ENCODE results near the gene SH3RF3.

The SH3RF3 gene

DNA sequence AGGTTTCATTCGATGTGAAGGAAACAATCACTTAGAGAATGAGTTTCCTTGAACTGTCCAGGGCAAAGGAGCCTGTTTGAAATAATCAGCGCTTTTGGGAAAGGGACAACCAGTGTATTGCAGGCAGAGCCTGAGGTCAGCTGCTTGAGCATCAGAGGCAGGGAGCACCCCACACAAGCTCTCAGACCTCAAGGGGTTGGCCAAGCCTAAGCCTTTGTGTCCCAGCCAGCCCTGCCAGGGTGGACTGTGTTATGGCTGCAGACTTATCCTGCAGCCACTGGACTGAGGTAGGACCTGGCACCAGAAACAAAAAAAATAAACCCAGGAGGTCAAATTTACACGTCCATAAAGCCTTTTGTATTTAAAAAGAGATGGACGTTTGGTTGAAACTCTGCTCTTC, 256.5 kb downstream of the SH3RF3 start:
- DNase-seq: no peak

DNA sequence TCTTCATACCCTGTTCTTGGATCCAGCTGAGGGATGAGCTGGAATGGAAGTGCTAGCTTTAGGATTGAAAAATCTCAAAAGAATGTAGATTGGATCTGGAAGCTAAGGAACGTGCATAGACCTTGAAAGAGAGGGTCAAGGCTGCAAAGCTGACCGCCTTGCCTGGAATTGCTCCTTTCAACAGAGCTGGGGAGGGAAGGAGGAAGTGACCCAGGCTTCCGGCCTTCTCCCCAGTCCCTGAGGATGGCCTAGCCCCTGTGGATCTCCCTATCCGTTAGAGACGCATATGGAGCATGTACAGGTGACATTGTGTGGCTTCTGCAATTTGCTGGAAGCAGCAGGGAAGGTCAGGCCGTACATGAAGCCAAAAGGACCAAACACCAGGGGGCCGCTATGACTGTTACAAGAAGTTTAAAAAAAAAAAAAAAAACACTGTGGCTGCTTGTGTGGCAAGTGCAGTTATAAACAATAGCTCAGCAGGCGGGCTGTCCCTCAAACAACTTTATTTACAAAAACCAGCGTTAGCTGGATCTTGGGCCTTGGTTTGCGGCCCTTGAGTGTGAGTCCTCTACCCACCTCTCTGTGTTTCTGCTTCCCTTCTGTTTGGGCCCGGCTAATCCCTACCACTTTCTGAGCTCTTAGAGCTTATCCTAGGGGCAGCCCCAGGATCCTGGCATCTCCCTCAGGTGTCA, 257.1 kb downstream of the SH3RF3 start:
- DNase-seq: no peak

DNA sequence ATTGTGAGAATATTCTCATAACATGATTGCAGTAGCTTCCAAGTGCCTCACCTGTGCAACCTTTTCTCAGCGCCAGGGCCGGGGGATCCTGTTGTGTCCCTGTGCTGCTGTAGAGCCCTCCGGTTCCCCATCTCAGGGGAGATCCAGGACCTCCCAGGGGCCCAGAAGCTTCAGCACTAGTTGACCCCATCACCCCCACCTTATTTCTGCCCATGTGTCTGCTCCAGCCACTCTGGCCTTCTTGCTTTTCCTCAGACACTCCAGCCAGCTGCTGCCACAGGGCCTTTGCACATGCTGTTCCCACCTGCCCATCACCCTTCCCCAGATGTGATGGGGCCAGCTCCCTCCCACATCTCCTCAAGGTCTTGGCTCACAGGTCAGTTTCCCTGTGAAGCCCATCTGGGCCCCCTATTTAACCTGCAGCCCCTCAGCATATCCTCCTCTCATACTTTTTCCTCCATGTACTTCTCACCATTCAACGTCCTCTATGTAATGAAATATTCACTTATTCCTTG, 258.3 kb downstream of the SH3RF3 start:
- no peak for DNase-seq

DNA sequence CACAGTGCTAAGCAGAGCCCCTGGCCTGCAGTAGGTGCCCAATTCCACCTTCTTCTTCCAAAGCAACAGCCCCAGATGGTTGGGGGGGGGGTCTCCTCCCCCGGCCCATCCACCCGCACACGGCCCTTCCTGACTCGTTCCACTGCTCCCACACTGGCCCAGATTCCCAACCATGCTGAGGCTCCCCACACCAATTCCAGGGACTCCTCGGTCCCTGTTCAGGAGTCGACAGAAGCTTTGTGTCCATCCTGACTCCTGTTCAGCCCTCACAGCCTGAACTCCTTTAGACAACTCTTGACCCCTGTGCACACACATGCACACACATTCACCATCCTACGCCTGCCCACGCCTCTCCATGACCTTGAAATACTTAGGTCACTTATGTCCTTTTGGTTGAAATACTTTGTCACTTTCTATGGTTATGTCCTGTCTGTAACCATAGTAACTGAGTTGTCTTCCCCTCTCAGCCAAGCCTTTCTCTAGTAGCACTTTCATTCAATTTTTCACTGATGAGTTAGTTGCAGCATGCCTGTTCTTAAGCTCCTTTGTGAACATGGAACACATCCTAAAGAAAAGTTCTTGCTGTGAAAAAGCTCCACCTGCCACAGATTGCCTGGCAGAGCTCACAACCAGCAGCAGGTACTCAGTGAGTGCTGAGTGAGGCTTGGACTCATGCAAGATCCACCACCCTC, 258.9 kb downstream of the SH3RF3 start:
- no peak for DNase-seq

DNA sequence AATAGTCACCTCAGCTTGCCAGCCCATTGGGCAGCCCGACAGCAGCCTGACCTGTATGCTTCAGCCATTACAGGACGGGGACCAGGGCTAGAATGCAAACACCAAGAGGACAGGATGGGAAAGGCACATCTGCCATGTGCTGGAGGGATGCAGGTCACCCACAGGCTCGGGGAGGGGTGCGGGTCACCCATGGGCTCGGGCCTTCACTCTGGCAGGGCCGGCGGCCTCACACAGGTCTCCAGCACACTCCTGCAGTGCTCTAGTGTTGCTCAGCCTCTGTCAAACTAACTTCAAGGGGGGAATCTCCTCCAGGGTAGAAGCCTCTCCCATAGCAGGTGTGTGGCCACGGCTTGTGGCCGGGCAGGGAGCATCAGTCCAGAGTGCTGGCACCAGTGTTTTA, 262.2 kb downstream of the SH3RF3 start:
- DNase-seq: no peak

DNA sequence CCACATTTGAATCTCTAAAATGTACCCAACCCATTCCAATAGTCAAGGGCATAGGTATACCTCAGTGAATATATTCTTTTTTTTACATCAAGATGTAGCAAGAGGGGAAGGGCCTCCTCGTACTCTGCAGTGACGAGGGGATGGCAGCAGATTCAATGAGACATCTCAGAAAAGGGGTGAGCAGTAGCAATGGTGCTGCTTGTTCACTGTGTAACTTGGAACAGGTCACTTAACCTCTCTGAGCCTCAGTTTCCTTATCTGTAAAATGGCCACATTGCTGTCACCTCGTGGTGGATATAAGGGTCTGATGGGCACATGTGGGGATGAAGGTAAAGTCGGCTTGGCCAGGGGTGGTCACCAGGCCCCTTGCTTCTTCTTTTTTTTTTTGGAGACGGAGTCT, 263.1 kb downstream of the SH3RF3 start:
- no peak for DNase-seq

DNA sequence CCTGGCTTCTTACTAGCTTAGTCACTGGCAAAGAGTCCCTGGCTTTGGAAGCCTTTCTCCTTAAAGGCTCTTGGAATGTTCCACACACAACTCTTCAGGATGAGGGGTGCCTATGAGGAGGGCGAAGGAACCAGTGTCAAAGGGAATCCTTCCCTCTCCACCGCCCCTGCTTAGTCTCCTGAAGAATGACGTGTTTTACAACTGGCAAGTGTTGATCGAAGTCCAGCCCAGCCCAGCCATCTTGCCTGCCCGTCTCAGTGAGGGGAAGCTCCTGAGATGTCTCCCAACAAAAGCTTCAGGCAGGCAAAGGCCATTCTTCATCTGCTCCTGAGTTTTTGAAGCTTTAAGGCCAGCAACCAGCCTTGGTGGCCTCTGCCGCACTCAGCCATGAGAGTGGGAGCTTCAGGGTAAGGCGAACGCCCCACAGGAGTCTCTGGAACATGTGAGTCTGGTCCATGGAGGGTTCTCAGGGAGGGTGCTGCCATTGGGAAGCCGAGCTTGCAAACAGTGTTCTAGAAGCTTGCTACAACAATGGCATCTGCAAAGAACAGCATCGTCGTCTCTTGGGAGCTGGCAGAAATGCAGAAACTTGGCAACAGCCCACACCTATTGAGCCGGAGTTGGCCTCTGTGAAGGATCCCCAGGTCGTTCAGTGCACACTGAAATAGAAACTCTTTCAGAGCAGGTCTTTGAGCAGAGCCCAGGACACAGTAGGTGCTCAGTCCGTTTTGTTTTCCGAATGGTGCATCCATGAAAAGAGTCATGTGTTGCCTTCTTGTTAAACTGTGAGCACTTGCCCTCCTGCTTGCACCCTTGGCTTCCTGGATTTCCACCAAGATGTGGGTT, 264.0 kb downstream of the SH3RF3 start:
- no peak for DNase-seq

DNA sequence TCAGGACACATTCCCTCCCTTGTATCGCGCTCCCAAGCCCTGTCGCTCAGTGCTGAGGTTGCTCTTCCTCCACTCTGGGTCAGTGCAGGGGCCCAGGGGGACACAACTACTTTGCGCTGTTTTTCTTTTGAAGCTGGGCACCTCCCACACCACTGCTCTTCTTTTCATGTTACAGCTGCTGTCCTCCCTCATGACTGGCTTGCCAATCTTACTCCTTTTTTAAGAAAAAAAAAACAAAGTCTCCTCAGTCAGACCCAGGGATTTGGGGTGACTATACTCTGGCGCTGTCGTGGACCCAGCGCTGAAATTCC, 264.6 kb downstream of the SH3RF3 start:
- no peak for DNase-seq

DNA sequence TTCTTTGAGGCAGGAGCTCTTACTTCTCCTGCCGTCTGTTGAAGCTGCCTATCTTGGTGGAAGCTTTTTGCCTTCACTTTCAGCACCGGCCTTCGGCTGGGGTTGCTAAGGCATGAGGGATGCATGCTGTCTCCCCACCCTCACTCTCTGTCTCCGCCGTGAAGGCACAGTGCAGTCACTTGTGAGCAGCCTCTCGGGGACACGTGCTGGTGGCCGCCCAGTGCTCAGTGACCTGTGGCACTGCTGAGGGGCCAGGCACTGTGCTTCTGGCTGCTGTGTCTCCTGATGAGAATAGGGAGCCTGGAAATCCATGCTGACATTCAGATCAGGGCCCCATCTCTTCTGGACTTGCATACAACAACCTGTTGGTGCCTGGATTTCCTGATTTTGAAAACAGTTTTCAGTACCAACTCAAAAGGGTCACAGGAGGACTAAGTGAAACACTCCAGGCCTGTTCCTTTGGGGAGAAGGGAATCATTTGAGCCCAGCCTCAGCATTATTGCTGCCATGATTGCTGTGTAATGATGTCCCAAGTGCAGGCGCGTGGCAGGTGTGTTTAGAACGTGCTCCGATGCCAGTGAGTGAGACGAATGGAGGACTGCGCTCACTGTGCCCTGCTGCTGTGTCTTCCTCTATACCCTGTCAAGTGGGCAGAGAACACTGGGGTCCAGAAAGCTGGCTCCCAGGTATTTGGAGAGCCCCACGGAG, 266.6 kb downstream of the SH3RF3 start:
- DNase-seq: no peak

DNA sequence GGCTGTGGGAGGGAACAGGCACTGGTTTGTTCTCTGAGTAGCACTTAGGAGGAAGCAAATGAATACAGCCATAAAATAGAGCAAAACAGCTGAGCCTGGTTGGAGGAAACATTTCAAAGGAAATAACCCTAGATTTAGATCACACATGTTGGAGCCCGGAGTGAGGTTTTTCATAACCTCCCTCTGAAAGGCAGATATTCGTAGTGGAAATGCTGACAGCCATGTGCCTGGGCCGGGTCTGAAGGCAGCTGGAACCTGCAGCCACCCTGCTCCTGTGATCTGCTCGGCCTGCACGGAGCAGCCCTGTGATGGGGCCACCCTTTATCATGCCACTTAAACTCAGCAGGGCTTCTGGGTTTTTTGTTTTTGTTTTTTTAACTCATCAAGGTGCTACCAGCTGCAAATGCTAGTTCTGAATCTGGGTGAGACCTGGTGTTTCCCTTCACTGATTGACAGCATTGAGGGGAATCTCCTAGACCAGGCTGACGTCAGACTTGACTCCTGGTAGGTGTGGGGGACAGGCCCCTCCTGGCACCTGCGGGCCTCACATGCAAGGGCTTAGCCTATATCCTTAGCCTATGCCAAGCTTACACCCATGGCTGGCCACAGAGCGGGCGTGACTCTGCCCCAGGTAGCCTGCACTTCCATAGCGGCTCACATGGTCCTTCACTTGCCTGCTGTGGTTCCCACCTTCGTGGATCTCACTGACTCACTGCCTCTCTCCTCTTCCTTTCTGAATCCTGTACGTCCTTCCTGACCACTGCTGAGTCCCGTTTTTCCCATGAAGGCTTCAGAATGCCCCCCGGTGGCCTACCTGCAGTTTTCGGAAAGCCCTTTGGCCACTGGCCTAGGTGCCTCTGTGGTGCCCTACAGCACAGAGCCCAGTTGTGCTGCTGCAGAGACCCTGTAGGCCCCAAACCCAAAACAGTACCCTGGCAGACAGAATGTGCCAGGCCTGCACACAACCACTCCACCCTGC, 267.5 kb downstream of the SH3RF3 start:
- no peak for DNase-seq

DNA sequence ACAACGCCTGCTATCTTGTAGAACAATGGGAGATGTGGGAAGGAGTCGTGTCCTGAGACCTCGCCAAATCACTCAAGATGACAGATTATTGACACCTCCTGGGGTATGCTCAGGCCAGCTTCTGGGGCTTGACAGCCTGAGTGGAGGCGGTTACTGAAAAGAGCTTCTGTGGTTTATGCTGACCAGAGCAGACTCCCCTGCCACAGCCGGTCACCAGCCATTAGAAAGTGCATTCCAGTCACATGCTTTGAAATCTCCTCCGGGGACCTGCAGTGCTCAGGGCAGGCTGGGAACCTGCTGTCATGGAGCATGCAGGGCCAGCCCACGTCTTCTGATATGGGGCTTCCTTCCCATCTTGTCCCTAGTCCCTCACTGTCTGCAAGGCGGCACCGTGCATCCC, 268.9 kb downstream of the SH3RF3 start:
- no peak for DNase-seq

DNA sequence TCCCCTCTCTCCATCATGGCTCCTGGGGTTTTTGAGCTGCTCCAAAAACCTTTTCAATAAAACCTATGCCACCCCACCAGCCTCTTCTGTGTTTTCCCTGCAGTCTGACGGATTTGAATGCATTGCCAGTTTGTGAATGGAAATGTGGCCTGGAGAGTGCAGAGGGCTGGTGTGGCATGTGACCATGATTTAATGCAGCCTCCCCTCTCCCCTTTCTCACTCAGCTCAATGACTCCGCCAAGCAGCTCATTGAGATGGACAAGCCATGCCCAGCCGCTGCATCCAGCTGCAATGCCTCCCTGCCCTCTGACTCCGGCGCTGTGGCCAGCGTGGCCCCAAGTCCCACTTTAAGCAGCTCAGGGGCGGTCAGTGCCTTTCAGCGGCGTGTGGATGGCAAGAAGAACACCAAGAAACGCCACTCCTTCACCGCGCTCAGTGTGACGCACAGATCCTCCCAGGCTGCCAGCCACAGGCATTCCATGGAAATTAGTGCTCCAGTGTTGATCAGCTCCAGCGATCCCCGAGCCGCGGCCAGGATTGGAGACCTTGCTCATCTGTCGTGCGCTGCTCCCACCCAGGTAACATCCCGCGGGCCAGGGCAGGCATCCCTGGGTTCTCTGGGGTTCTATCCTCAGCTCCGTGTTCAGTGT, 269.5 kb downstream of the SH3RF3 start:
- DNase-seq: no peak

DNA sequence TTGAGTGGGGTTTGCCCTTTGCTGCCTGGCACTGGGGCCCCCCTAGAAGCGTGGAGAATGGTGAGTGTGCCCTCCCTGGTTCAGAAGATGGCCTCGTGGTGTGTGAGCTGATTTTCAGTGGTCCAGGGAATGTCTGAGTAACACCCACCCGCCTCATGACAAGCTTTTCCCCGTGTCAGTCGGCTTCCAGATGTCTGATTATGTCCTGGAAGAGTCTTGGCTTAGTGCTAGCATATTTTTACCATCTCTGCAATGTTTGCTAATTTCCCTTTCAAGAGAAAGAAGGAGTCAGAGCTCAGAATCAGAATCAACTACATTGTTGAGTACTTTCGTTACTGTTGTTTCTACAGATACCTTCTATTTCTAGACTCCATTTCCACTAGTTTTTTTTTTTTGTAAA, 270.1 kb downstream of the SH3RF3 start:
- DNase-seq: no peak

DNA sequence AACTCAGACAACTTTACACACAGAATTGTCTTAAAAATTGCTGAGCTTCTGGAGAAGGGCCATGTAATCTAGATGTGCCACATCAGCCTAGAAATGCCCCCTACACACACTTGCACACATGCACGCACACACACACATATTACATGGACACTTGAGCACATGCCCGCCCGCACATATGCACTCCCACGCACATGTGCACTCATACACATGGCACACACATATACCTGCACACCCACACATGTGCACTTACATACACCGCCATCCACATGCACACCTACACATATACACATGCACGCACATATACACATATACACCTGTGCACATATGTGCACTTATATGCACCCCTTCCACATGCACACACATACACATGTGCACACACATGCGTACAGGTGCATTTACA, 271.1 kb downstream of the SH3RF3 start:
- DNase-seq: no peak

DNA sequence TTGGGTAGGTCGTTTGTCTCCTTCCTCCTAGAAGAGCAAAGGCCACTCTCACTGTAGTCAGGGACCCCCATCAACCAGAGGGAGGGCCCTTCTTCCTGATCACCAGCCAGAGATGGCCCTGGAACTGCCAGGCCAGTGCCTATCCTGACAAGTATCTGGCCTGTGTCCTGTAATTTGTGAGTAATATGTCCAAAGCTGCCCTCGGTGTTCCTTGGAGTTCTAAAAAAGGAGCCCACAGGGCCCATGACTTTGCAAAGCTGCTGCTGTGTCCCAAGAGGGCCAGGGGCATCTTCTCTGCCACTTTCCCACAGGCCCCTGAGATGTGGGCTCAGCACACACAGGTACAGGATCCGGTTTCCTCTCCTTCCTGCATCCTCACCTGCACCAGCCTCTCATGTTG, 272.4 kb downstream of the SH3RF3 start:
- DNase-seq: no peak

DNA sequence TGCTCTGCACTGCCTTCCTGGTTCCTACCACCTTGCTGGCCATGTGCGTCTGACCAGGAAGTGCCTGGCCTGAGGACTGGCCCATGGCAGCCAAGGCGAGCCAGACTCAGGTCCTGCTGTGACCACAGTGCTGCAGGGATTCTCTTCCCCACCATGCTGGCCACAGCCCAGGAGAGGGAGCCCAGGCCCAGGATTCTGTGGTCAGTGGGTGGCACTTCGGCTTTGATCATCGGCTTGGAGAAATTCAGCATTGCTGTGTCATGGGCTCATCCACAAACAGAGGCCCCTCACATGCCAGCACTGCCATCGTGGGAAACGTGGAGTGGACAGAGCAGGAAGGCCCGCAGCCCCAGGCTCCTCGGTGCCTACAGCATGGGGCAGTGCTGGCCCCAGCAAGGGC, 273.2 kb downstream of the SH3RF3 start:
- DNase-seq: no peak

DNA sequence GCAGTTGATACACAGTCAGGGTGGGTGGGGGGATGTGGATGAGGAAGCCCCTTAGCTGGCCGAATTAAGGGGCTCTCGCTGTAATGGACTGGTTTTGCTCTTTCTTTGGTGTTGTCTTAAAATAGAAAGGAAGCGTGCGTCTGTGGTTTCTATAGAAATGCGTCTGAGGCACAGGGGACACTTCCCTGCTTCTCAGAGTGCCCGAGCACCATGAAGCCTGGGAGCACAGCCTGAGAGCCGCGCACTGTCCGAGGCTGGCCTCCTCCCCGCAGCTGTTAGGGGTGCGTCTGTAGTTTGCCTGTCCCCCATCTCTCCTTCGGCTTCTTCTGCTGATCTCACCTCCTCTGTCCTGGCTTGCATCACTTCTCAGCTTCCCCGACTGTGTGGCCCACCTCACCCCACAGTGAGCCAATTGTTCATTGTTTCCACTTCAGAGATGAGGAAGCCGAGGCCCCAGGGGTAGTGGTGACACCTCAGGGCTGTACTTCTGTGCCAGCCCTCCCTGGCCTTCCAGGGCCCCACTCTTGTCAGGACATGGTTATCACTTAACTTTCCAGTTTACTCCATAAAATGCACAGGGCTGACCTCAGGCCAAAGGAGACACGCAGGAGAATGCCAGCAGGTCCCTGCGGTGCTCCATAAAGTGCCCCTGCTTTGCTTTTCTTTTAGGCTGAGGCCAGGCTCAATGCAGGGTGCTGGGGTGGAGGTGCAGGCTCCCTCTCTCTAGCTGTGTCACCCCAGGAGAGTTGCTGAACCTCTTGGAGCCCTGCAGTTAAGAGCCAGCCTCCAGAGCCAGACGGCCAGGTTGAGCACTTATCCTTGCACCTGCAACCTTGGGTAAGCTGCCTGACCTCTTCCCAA, 274.2 kb downstream of the SH3RF3 start:
- no peak for DNase-seq

DNA sequence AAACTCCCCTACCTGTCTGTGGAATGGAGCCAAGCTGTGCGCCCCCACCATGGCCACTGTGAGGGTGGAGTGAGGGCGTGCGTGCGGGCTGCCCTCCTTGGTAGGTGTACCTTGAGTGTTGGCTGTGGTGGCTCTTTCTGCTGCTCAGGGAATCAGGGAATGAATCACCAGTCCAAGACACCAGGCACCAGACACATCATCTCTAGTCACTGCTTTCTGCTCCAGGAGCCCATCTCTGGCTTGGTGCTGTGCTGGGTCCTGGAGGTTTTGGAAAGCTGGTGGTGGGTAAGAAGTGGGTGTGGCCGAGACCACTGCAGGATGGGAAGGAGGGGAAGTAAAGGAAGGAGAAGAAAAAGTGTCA, 274.8 kb downstream of the SH3RF3 start:
- no peak for DNase-seq

DNA sequence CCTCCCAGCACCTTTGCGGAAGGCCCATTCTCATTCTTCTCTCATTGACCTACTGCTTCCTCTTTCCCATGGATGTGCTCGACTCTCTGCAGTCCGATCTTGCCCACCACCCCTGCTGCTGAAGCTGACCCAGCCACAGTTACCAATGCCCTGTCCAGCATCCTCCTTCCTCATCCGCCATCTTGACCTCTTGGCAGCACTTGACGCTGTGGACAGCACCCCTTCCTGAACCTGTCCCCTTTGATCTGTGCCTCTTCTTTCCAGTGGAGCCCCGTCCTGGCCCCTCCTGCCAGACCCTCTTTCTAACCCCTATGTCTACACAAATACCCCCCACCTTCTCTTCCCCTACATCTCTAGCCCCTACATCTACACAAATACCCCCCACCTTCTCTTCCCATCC, 275.7 kb downstream of the SH3RF3 start:
- no peak for DNase-seq

DNA sequence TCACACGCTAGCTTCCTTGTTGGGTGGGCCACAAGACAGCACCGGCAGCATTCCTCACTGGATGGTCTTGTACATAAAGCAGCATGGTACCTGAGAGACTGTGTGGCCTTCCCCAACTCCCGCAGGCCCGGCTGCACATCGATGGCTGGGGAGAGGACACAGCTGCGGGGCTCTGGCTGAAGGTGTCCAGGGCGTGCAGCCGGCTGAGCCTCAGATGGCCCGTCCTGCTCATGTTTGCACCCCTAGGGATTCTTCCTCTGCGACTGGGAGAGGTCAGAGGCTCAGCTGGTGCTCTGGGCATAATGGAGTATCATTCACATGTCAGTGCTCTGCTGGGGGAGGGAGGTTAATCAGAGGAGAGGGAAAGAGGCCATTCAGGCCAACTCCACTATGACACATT, 276.9 kb downstream of the SH3RF3 start:
- no peak for DNase-seq

DNA sequence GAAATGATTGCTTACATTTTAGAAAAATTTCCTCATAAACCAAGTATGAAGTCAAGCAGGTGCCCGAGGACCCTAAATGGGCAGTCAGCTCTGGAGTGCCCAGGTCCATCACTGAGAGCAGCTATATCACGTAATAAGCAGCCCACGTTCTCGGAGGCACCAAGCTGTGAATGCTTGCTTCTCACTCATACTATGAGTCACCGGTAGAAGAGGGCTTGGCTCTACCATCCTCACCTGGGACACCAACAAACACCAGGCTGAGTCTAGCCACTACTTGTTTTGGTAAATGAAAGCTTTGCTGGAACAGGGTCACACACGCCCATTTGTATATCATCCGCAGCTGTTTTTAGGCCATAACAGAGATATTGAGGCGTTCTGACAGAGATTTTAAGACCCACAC, 277.3 kb downstream of the SH3RF3 start:
- DNase-seq: no peak

Measured in CD4-positive, alpha-beta T cell treated with Interleukin-10 for 1 hour (primary cell).